Esophagus squamous epithelium (tissue), 4 donors: ENCODE results near the gene ZNF488.

Source experiments
- CTCF ChIP-seq, 6 experiments: fragments of 450-650 bp in 4 of 6; fragments of 200-600 bp in 2 of 6; sonication (generic) in 2 of 6; IDR thresholded peaks; one replicate each; pipeline ENCODE4 v1.5.1; 2016 to 2019; ENCODE audit warnings: antibody characterized with exemption in 6 of 6, mild to moderate bottlenecking in 4 of 6, moderate library complexity in 4 of 6
- POLR2A ChIP-seq, 4 donors: fragments of 450-650 bp; IDR thresholded peaks; one replicate each; pipeline ENCODE4 v1.6.1; 2017; ENCODE audit warnings: antibody characterized with exemption in 4 of 4, mild to moderate bottlenecking in 4 of 4, moderate library complexity in 3 of 4

- TF ChIP-seq POLR2A (IDR thresholded peaks at IDR 0.05) = no peak
- no peak for TF ChIP-seq CTCF (IDR thresholded peaks at IDR 0.05)
Measured at GRCh38 chr10:47319784-47320183, 64.3 kb downstream of the ZNF488 start.
